Fibroblast of lung (primary cell): Measurements from ENCODE around the gene PROCA1. TPM values are rescaled to one million over a fixed set of nuclear protein-coding genes. Genes with fewer than 3 reads are reported as not detected.
A peak's percentile ranks its signal among the peaks of the same experiment; 100 is the strongest.

Experiments used
- DNase-seq, 2 donors: peaks; one replicate each; pipeline versions ENCODE4 v3.0.0 to v3.0.0-alpha.2; 2010; ENCODE audit warnings: low read depth in 2 of 2
- H2AFZ ChIP-seq: 2 replicates; pipeline ENCODE4 v1.5.1; 2012; ENCODE audit warnings: low read length, control low read depth, inconsistent platforms
- H3K27ac ChIP-seq: 2 replicates; pipeline ENCODE4 v1.5.1; 2011; ENCODE audit warnings: low read length, control low read depth; ENCODE audit not compliant: insufficient read depth
- H3K27me3 ChIP-seq: 2 replicates; pipeline ENCODE4 v1.5.1; 2011; ENCODE audit warnings: mild to moderate bottlenecking, low read length; ENCODE audit not compliant: control insufficient read depth, insufficient read depth
- H3K36me3 ChIP-seq: 2 replicates; pipeline ENCODE4 v1.5.1; 2011; ENCODE audit warnings: low read length; ENCODE audit not compliant: control insufficient read depth, insufficient read depth
- H3K4me1 ChIP-seq: 2 replicates; pipeline ENCODE4 v1.5.1; 2011; ENCODE audit warnings: low read length; ENCODE audit not compliant: control insufficient read depth, insufficient read depth; ENCODE audit errors: extremely low read depth
- H3K4me2 ChIP-seq: 2 replicates; pipeline ENCODE4 v1.5.1; 2011; ENCODE audit warnings: low read length, control low read depth; ENCODE audit not compliant: insufficient read depth; ENCODE audit errors: extremely low read depth
- H3K4me3 ChIP-seq, 4 experiments: fragments of 200-600 bp in 1 of 4; sonication (generic) in 1 of 4; replicated peaks in 1 of 4; 2 replicates each; pipeline ENCODE4 v1.5.1; 2011 to 2016; ENCODE audit warnings: low read length in 4 of 4, low read depth in 3 of 4, mild to moderate bottlenecking in 3 of 4, control low read depth in 2 of 4, inconsistent platforms in 1 of 4, mixed read lengths in 1 of 4; ENCODE audit not compliant: insufficient read depth in 1 of 4; ENCODE audit errors: control extremely low read depth in 1 of 4
- H3K79me2 ChIP-seq: 2 replicates; pipeline ENCODE4 v1.5.1; 2012; ENCODE audit warnings: mild to moderate bottlenecking, low read length, inconsistent platforms; ENCODE audit not compliant: control insufficient read depth, insufficient read depth
- H3K9ac ChIP-seq: 2 replicates; pipeline ENCODE4 v1.5.1; 2011; ENCODE audit warnings: mild to moderate bottlenecking, low read length, control low read depth; ENCODE audit not compliant: insufficient read depth
- H3K9me3 ChIP-seq: 2 replicates; pipeline ENCODE4 v1.5.1; 2012; ENCODE audit warnings: low read depth, low read length; ENCODE audit not compliant: control insufficient read depth, insufficient read depth
- H4K20me1 ChIP-seq: 2 replicates; pipeline ENCODE4 v1.5.1; 2011; ENCODE audit warnings: low read length; ENCODE audit not compliant: control insufficient read depth, insufficient read depth; ENCODE audit errors: extremely low read depth
- EZH2 ChIP-seq: IDR thresholded peaks from 2 replicates; pipeline ENCODE4 v1.5.1; 2012; ENCODE audit warnings: low read length, control low read depth, mild to moderate bottlenecking; ENCODE audit errors: missing control alignments
- polyA plus RNA-seq, 2 donors: library from polyadenylated mRNA; depleted of rRNA in 1 of 2; stranded (reverse) in 1 of 2; unstranded in 1 of 2; fragments of >200 nt; gene quantifications; 2 replicates each; pipeline ENCODE4 v1.2.1, GENCODE V29; 2011 to 2012; ENCODE audit warnings: missing spikeins in 1 of 2
- total RNA-seq: library from RNA; depleted of rRNA; stranded (reverse); fragments of >200 nt; gene quantifications from 2 replicates; pipeline ENCODE4 v1.2.1, GENCODE V29; 2014
- TF ChIP-seq, protein P1 (sequence below), 2 donors: IDR thresholded peaks in 1 of 2; conservative IDR thresholded peaks in 1 of 2; 1 replicate in 1 of 2; 2 replicates in 1 of 2; pipeline ENCODE4 v1.5.1; 2011 to 2012; ENCODE audit warnings: low read length in 2 of 2, control low read depth in 1 of 2, inconsistent platforms in 1 of 2, low read depth in 1 of 2, mild to moderate bottlenecking in 1 of 2

PROCA1 gene
- total and polyA plus RNA-seq, 2 donors (not counting 1 experiment from before 2014, with no cell fraction given) = 0.85 to 2.6 TPM

DNA sequence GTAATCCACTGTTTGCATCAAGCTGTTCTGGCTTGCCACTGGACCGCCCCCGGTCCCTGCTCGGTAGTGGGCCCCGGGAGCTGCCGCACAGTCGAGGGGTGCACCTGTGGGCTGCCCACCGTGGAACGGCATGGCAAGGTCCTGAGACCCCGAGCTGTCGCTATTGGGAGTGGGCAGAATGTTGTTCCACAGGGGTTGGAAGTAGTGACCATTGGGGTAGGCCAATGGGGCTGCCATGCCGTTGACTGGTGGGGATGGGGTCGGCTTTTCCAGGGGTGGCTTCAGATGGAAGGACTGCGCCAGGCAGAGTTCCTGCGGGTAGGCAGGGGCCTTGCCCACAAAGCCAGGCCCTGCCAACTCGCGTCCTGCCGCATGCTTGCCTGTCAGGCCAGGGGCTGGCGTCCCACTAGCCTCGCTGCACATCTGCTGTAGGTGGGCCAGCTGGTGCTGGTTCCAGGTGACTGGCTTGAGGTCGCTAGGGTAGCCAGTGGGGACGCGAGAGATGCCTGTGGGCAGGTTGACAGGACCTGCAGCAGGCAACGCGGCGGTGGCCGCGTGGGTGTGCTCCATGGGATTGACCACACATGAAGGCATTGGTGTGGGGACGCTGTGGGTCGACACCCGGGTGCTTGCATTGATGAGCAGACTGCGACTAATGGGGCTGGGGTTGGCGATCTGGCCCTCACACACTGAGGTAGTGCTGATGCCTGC lies 46.9 kb upstream of the PROCA1 start:
- H4K20me1 ChIP-seq = no peaks in the 10 kb centered on the region
- H3K27ac ChIP-seq = no peak overlapping the region
- no peaks in the 10 kb centered on the region for H3K79me2 ChIP-seq
- no peak for TF ChIP-seq EZH2
- TF ChIP-seq, protein P1, sequence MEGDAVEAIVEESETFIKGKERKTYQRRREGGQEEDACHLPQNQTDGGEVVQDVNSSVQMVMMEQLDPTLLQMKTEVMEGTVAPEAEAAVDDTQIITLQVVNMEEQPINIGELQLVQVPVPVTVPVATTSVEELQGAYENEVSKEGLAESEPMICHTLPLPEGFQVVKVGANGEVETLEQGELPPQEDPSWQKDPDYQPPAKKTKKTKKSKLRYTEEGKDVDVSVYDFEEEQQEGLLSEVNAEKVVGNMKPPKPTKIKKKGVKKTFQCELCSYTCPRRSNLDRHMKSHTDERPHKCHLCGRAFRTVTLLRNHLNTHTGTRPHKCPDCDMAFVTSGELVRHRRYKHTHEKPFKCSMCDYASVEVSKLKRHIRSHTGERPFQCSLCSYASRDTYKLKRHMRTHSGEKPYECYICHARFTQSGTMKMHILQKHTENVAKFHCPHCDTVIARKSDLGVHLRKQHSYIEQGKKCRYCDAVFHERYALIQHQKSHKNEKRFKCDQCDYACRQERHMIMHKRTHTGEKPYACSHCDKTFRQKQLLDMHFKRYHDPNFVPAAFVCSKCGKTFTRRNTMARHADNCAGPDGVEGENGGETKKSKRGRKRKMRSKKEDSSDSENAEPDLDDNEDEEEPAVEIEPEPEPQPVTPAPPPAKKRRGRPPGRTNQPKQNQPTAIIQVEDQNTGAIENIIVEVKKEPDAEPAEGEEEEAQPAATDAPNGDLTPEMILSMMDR (conservative IDR thresholded peaks at IDR 0.05 in 1 of 2, IDR thresholded peaks at IDR 0.05 in 1 of 2; ENCODE audit: low read depth in 1 of 2, low read length in 2 of 2) = no peak
- H3K9ac ChIP-seq = no peak overlapping the region
- H3K36me3 ChIP-seq = peaks cover 14% of the 10 kb centered on the region
- H3K27me3 ChIP-seq = no peaks in the 10 kb centered on the region
- no peak for DNase-seq
- H3K4me3 ChIP-seq = no peak overlapping the region
- no peak overlapping the region for H3K4me2 ChIP-seq
- no peaks in the 10 kb centered on the region for H3K9me3 ChIP-seq
- H3K4me1 ChIP-seq = peaks cover 2% of the 10 kb centered on the region
- H2AFZ ChIP-seq = no peak overlapping the region

DNA sequence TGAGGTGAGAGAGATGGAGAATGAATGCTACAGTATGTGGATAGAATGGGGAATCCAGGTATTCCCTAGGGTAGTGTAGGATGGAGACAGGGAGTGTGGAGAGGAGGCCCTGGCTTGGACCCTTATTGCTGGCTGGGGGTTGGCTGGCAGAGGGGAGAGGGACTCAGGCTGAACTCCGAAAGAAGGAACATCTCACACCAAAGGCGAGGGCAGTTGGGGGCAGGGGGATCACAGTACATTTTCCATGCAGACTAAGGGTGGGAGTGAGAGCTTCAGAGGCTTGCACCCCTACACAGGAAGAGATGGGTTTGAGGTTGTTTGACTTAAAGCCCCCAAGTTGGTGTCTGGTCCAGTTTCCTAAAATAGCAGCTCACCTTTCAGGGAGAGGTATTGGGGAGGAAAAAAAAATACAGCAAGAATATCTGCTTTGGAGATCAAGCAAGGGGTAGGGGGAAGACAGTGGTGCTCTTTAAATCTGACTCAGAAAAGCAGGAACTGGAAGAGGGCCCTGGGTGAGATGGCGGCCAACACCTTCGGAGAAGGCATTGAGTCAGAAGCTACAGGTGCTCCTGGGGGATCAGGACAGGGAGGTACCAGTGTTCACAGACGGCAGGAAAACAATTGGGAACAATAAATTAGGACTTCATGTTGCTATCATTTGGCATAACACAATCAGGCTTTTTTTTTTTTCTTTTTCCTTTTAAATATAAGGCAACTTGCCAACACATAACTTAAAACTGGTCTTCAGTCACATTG lies 44.5 kb upstream of the PROCA1 start:
- no peak for DNase-seq
- Histone ChIP-seq H3K9ac (no peak overlapping the region), H3K4me2 (no peak overlapping the region), H3K27ac (no peak overlapping the region), H3K79me2 (no peaks in the 10 kb centered on the region), H3K36me3 (peaks cover 19% of the 10 kb centered on the region), H4K20me1 (no peaks in the 10 kb centered on the region), H3K4me1 (peaks cover 2% of the 10 kb centered on the region), H3K27me3 (no peaks in the 10 kb centered on the region), H2AFZ (no peak overlapping the region), H3K4me3 (no peak overlapping the region), H3K9me3 (no peaks in the 10 kb centered on the region)
- TF ChIP-seq, protein P1 (conservative IDR thresholded peaks at IDR 0.05 in 1 of 2, IDR thresholded peaks at IDR 0.05 in 1 of 2; ENCODE audit: low read depth in 1 of 2, low read length in 2 of 2) = no peak
- no peak for TF ChIP-seq EZH2

DNA sequence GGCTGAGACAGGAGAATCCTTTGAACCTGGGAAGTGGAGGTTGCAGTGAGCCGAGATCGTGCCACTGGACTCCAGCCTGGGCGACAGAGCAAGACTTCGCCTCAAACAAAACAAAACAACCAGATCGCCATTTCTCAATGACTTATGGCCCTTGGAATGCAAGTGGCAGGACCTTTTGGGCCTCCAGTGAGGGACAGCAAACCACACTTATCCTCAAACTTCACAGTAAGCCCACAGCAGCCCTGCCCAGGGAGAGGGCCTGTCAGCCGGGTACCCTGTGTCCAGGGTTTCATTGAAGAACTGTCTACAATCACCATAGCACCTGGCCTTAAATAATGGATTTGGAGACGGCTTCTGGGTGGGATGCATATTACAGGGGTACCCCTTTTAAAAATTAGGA lies 43.8 kb upstream of the PROCA1 start:
- Histone ChIP-seq H3K9ac (no peak overlapping the region), H2AFZ (no peak overlapping the region), H3K27me3 (no peaks in the 10 kb centered on the region), H3K4me2 (no peak overlapping the region), H3K79me2 (peaks cover 2% of the 10 kb centered on the region), H3K4me1 (peaks cover 2% of the 10 kb centered on the region), H3K27ac (no peak overlapping the region), H3K36me3 (peaks cover 24% of the 10 kb centered on the region), H3K4me3 (no peak overlapping the region), H3K9me3 (no peaks in the 10 kb centered on the region), H4K20me1 (no peaks in the 10 kb centered on the region)
- no peak for TF ChIP-seq EZH2
- TF ChIP-seq, protein P1 (conservative IDR thresholded peaks at IDR 0.05 in 1 of 2, IDR thresholded peaks at IDR 0.05 in 1 of 2; ENCODE audit: low read depth in 1 of 2, low read length in 2 of 2) = no peak
- peak; percentile 26 to 56 for DNase-seq
